ENCODE measurements around the gene CDH13. TPM values are rescaled to one million over a fixed set of nuclear protein-coding genes. Genes with fewer than 3 reads are reported as not detected.

Gene CDH13
- total and polyA plus RNA-seq, 9 of the 15 experiments (the other 6 are each of a cell fraction or from before 2014, with no cell fraction given): 0.03 TPM; not detected in 8

- H2AFZ ChIP-seq (ENCODE audit: low read depth, low read length): no peak overlapping the region
- H3K4me1 ChIP-seq (replicated peaks in 1 of 2; ENCODE audit: control insufficient read depth in 2 of 2, insufficient read depth in 2 of 2, low read length in 2 of 2): no peaks in the 10 kb centered on the region
- WGBS (ENCODE audit: insufficient coverage, low coverage, missing lambda C conversion rate): 3% methylated on average over 8 of the region's 8 CpGs
- intact Hi-C loops (cut with micrococcal nuclease) (no loop called here), in situ Hi-C loops (cut with MboI) (no loop called here)
- H3K27me3 ChIP-seq (ENCODE audit: control insufficient read depth in 2 of 2, insufficient read depth in 2 of 2, low read length in 2 of 2): no peaks in the 10 kb centered on the region
- H3K9ac ChIP-seq (ENCODE audit: insufficient read depth in 1 of 2, low read depth in 2 of 2, low read length in 2 of 2): no peak overlapping the region
- H3K4me2 ChIP-seq (ENCODE audit: insufficient read depth, low read length): no peak overlapping the region
- FAIRE-seq (no peak), ATAC-seq (no peak), DNase-seq (ENCODE audit: extremely low read depth in 1 of 4, low spot score in 3 of 4) (no peak)
- H3K9me3 ChIP-seq (replicated peaks; ENCODE audit: control insufficient read depth, insufficient read depth, low read depth, low read length): no peaks in the 10 kb centered on the region; the same call in 1 of the 2 replicates
- H3K9me1 ChIP-seq (ENCODE audit: control insufficient read depth, insufficient read depth, low read length): no peaks in the 10 kb centered on the region
- no peak overlapping the region for H3K27ac ChIP-seq (ENCODE audit: extremely low read depth, low read depth, low read length)
- ChIA-PET POLR2A (no interaction called here), CTCF (ENCODE audit: low intra/inter-chr PET ratio) (no interaction called here)
- H3K4me3 ChIP-seq: no peak overlapping the region
- H4K20me1 ChIP-seq (replicated peaks; ENCODE audit: control insufficient read depth, insufficient read depth, low read length): no peaks in the 10 kb centered on the region
- H3K79me2 ChIP-seq (ENCODE audit: control insufficient read depth, insufficient read depth, low read length): no peaks in the 10 kb centered on the region
- no TSS peak for BruUV-seq (replicated peaks)
- no peaks in the 10 kb centered on the region for H3K36me3 ChIP-seq (ENCODE audit: control insufficient read depth, insufficient read depth, low read length)
- TF ChIP-seq COPS2 (conservative IDR thresholded peaks at IDR 0.05) (no peak), MXD1 (CRISPR knock-in tag; IDR thresholded peaks at IDR 0.05; ENCODE audit: borderline replicate concordance, poor library complexity, severe bottlenecking) (no peak), E2F3 (CRISPR knock-in tag; IDR thresholded peaks at IDR 0.05) (no peak), ARHGAP35 (IDR thresholded peaks at IDR 0.05; ENCODE audit: partially characterized antibody) (no peak), EZH2 (IDR thresholded peaks at IDR 0.05; ENCODE audit: borderline replicate concordance, low read depth, low read length) (no peak), ZNF740 (CRISPR knock-in tag; IDR thresholded peaks at IDR 0.05) (no peak), ZNF740 (tag; IDR thresholded peaks at IDR 0.05) (no peak), HES1 (IDR thresholded peaks at IDR 0.05; ENCODE audit: low read depth) (no peak), STAG1 (CRISPR knock-in tag; IDR thresholded peaks at IDR 0.05; ENCODE audit: borderline replicate concordance) (no peak), SRSF7 (optimal IDR thresholded peaks at IDR 0.05; ENCODE audit: low read depth, low read length) (no peak), SPI1 (IDR thresholded peaks at IDR 0.05; ENCODE audit: borderline replicate concordance, low read depth, low read length) (no peak), ZNF695 (CRISPR knock-in tag; IDR thresholded peaks at IDR 0.05) (no peak), TBP (optimal IDR thresholded peaks at IDR 0.05; ENCODE audit: low read depth, low read length) (no peak), ZNF766 (CRISPR knock-in tag; conservative IDR thresholded peaks at IDR 0.05) (no peak), NEUROD1 (IDR thresholded peaks at IDR 0.05; ENCODE audit: borderline replicate concordance, low read depth, low read length, partially characterized antibody) (no peak), RBM22 (IDR thresholded peaks at IDR 0.05; ENCODE audit: low read depth, low read length, poor library complexity, severe bottlenecking) (no peak)
These were observed 728.9 kb downstream of the CDH13 start for GRCh38 chr16:83355570-83356218.

All from K562 (cell line).